ENCODE measurements around the gene SMIM36. TPM values are rescaled to one million over a fixed set of nuclear protein-coding genes. Genes with fewer than 3 reads are reported as not detected.
A peak's percentile ranks its signal among the peaks of the same experiment; 100 is the strongest.

The SMIM36 gene
- total RNA-seq, 3 donors from 2014 or later: not detected

GRCh38 chr17:55436224-55437158, 74.8 kb downstream of the SMIM36 start:
- no peak for DNase-seq (ENCODE audit: low spot score in 2 of 2)
- Histone ChIP-seq H3K27me3 (no peaks in the 10 kb centered on the region), H3K4me3 (no peak overlapping the region), H3K36me3 (no peaks in the 10 kb centered on the region), H3K27ac (no peak overlapping the region), H3K4me1 (peaks cover 0 to 10% of the 10 kb centered on the region in 2 donors), H3K9me3 (no peaks in the 10 kb centered on the region)
- TF ChIP-seq CTCF (IDR thresholded peaks at IDR 0.05) (no peak), POLR2AphosphoS5 (IDR thresholded peaks at IDR 0.05) (no peak), POLR2A (IDR thresholded peaks at IDR 0.05) (no peak)
- intact Hi-C loops (cut with DNase I; ENCODE audit: low total_unique reads): no loop called here

- DNase-seq (ENCODE audit: low spot score in 2 of 2): no peak
- no peak overlapping the region for H3K4me3 ChIP-seq
- no peaks in the 10 kb centered on the region for H3K36me3 ChIP-seq
- intact Hi-C loops (cut with DNase I; ENCODE audit: low total_unique reads): no loop called here
- H3K27me3 ChIP-seq: no peaks in the 10 kb centered on the region
- TF ChIP-seq POLR2AphosphoS5 (IDR thresholded peaks at IDR 0.05) (no peak), POLR2A (IDR thresholded peaks at IDR 0.05) (no peak), CTCF (IDR thresholded peaks at IDR 0.05) (no peak)
- H3K4me1 ChIP-seq: peaks cover 0 to 10% of the 10 kb centered on the region in 2 donors
- H3K27ac ChIP-seq: no peak overlapping the region
- no peaks in the 10 kb centered on the region for H3K9me3 ChIP-seq
Observed at GRCh38 chr17:55435408-55435807, 75.8 kb downstream of the SMIM36 start.

- H3K4me1 ChIP-seq: peaks cover 0 to 10% of the 10 kb centered on the region in 2 donors
- H3K36me3 ChIP-seq: no peaks in the 10 kb centered on the region
- TF ChIP-seq POLR2A (IDR thresholded peaks at IDR 0.05): no peak
- TF ChIP-seq POLR2AphosphoS5 (IDR thresholded peaks at IDR 0.05): no peak
- no peak for TF ChIP-seq CTCF (IDR thresholded peaks at IDR 0.05)
- H3K9me3 ChIP-seq: no peaks in the 10 kb centered on the region
- H3K27me3 ChIP-seq: no peaks in the 10 kb centered on the region
- intact Hi-C loops (cut with DNase I; ENCODE audit: low total_unique reads): no loop called here
- no peak overlapping the region for H3K4me3 ChIP-seq
- H3K27ac ChIP-seq: no peak overlapping the region
- DNase-seq (ENCODE audit: low spot score in 2 of 2): no peak
Observed at GRCh38 chr17:55434721-55435120, 76.5 kb downstream of the SMIM36 start.

GRCh38 chr17:55433629-55434422, 77.4 kb downstream of the SMIM36 start:
- peak overlapping the region; percentile 46 to 70 for H3K27ac ChIP-seq
- peak in 1 of 2 donors; percentile 57 for DNase-seq (ENCODE audit: low spot score in 2 of 2)

More at GRCh38 chr17:55433629-55434422, 77.4 kb downstream of the SMIM36 start:
- Histone ChIP-seq H3K4me1 (peaks cover 0 to 10% of the 10 kb centered on the region in 2 donors), H3K36me3 (no peaks in the 10 kb centered on the region), H3K4me3 (no peak overlapping the region), H3K9me3 (no peaks in the 10 kb centered on the region), H3K27me3 (no peaks in the 10 kb centered on the region)
- intact Hi-C loops (cut with DNase I; ENCODE audit: low total_unique reads): no loop called here
- TF ChIP-seq CTCF (IDR thresholded peaks at IDR 0.05) (no peak), POLR2AphosphoS5 (IDR thresholded peaks at IDR 0.05) (no peak), POLR2A (IDR thresholded peaks at IDR 0.05) (no peak)
